Skeletal muscle tissue (tissue), 4 donors: ENCODE data around the gene ABLIM2. TPM values are rescaled to one million over a fixed set of nuclear protein-coding genes. Genes with fewer than 3 reads are reported as not detected.

ENCODE experiments used
- H3K27ac ChIP-seq: one replicate; pipeline ENCODE4 v1.7.0; 2013; ENCODE audit warnings: mild to moderate bottlenecking, low read depth, low read length, inconsistent platforms
- H3K27me3 ChIP-seq, 3 donors: one replicate each; pipeline ENCODE4 v1.7.0; 2013; ENCODE audit warnings: low read length in 3 of 3; ENCODE audit not compliant: control insufficient read depth in 3 of 3, insufficient read depth in 3 of 3
- H3K36me3 ChIP-seq, 3 donors: one replicate each; pipeline ENCODE4 v1.7.0; 2013; ENCODE audit warnings: low read length in 3 of 3; ENCODE audit not compliant: control insufficient read depth in 3 of 3, insufficient read depth in 3 of 3
- H3K4me1 ChIP-seq, 3 donors: one replicate each; pipeline ENCODE4 v1.7.0; 2013; ENCODE audit warnings: low read length in 3 of 3, mild to moderate bottlenecking in 3 of 3; ENCODE audit not compliant: control insufficient read depth in 3 of 3, insufficient read depth in 3 of 3
- H3K4me3 ChIP-seq, 3 donors: one replicate each; pipeline ENCODE4 v1.7.0; 2013; ENCODE audit warnings: low read length in 3 of 3
- H3K9ac ChIP-seq, 3 donors: one replicate each; pipeline ENCODE4 v1.7.0; 2013; ENCODE audit warnings: low read length in 3 of 3, mild to moderate bottlenecking in 3 of 3, moderate library complexity in 2 of 3, low read depth in 1 of 3
- H3K9me3 ChIP-seq, 3 donors: one replicate each; pipeline ENCODE4 v1.7.0; 2013; ENCODE audit warnings: low read length in 3 of 3; ENCODE audit not compliant: control insufficient read depth in 3 of 3
- total RNA-seq: library from RNA; depleted of rRNA; stranded (reverse); fragments of >200 nt; gene quantifications from one replicate; pipeline ENCODE4 v1.2.3, GENCODE V29; 2014
- donor health status: Osteomylitis.

The ABLIM2 gene
- total RNA-seq, 1 donor from 2014 or later: 7.3 TPM

DNA sequence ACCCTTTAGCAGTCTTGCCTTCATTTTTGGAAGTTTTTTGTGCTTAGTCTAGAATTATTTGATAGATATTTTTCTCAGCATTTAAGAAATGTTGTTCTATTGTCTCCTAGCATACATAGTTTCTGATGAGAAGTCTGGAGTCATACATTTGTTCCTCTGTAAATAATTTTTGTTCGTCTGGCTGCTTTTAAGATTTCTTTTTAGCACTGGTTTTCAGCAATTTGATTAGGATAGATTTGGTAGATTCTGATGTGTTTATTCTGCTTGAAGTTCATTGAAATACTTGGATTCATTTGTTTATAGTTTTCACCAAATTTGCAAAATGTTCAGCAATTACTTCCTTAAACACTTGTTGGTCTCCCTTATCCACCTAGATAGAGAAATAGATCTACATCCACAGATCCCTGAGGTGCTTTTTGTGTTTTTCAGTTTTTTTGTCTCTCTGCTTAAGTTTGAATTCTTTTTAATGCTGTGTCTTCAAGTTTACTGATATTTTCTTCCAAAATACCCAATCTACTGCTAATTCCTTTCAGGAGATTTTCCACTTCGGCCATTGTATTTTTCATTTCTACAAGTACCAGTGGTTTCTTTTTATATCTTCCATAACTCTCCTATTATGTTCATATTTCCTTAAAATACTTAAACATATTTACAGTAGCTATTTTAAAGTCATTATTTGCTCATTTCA is 64.9 kb downstream of the ABLIM2 start:
- Histone ChIP-seq H3K9ac (no peak overlapping the region), H3K4me3 (no peak overlapping the region), H3K27ac (no peak overlapping the region), H3K4me1 (peaks cover 20 to 39% (median 36%) of the 10 kb centered on the region in 3 donors), H3K9me3 (no peaks in the 10 kb centered on the region), H3K36me3 (peaks cover 17 to 31% (median 18%) of the 10 kb centered on the region in 3 donors), H3K27me3 (no peaks in the 10 kb centered on the region)

DNA sequence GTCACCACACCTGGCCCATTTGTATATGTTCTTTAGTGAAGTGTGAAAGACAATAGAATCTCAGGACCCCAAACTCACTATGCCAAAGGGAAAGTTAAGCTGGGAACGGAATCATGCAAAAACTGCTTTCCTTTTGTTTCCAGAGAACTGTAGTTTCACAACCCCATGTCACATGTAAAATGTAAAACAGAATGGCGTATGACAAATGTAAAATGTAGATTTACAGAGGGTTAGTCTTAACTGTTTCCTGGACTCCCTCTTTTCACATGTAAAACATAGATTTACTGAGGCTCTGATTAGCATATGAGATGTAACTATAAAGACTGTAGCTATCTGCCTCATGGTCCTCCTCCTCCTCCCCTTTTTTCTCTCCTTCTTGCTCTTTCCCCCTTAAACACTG is 66.3 kb downstream of the ABLIM2 start:
- H3K27ac ChIP-seq: no peak overlapping the region
- no peak overlapping the region for H3K4me3 ChIP-seq
- H3K36me3 ChIP-seq: peaks cover 14 to 33% (median 22%) of the 10 kb centered on the region in 3 donors
- no peaks in the 10 kb centered on the region for H3K9me3 ChIP-seq
- H3K27me3 ChIP-seq: no peaks in the 10 kb centered on the region
- H3K9ac ChIP-seq: no peak overlapping the region
- H3K4me1 ChIP-seq: peaks cover 7 to 30% (median 29%) of the 10 kb centered on the region in 3 donors

DNA sequence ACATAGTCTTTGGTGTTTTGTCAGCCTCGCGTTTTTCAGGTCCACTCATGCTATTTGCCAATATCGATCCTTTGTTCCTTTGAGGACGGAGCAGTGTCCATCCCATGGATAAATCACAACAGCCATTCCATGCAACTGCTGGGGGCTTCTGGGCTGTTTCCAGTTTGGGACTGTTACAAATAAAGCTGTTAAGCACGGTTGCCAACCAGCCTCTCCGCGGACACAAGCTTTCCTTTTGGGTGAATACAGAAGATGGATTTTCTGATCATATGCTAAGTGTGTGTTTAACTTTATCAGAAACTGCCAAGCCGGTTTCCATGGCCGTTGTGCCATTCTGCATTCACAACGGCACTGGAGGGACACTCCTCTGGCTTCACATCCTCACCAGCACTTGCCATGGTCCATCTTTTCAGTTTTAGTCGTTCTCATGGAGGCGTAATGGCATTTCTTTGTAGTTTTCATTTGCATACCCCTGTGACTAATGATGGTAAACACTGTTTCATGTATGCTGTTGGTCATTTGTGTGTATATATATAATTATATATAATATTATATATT is 67.8 kb downstream of the ABLIM2 start:
- H3K36me3 ChIP-seq: peaks cover 6 to 18% (median 16%) of the 10 kb centered on the region in 3 donors

DNA sequence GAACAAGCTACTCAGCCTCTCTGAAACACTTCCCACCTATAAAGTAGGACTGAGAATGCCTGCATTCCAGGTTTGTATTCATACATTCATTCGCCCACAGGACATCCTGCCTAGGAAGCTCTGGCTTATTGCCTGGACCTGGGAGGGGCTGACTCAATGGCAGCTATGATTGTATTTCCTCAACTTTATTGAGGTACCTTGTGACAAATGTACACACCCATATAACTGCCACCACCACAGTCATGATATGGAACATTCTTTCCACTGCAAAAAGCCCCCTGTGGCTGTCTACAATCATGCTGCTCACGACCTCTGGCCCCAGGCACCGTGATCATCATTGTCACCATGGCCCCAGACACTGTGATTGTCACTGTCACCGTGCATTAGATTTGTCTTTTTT is 68.3 kb downstream of the ABLIM2 start:
- Histone ChIP-seq H3K27me3 (no peaks in the 10 kb centered on the region), H3K4me3 (no peak overlapping the region), H3K9ac (no peak overlapping the region), H3K4me1 (peaks cover 3 to 17% (median 12%) of the 10 kb centered on the region in 3 donors), H3K27ac (no peak overlapping the region), H3K9me3 (no peaks in the 10 kb centered on the region), H3K36me3 (peaks cover 2 to 14% (median 13%) of the 10 kb centered on the region in 3 donors)

More for the DNA sequence above, 67.8 kb downstream of the ABLIM2 start:
- Histone ChIP-seq H3K4me1 (peaks cover 3 to 20% (median 16%) of the 10 kb centered on the region in 3 donors), H3K4me3 (no peak overlapping the region), H3K27me3 (no peaks in the 10 kb centered on the region), H3K27ac (no peak overlapping the region), H3K9ac (no peak overlapping the region), H3K9me3 (no peaks in the 10 kb centered on the region)

DNA sequence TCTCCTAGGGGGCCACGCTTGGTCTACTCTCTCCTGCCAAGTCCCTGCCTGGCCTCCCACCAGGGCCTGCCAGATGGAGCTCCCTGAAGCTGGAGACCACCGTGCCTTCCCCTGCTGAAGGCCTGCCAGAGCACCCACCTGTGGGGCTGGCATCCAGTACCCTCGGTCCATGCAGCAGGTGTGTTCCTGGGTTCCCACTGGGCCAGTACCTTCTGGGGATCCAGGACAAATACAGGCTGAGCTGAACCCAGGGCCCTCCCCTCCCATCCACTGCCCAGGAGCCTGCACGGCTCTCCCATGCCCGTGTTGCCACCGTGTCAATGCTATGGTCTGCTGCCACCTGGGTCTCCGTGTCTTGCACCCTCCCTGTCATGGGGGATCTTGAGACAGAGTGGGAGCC is 68.8 kb downstream of the ABLIM2 start:
- peaks cover 4 to 10% (median 10%) of the 10 kb centered on the region in 3 donors for H3K36me3 ChIP-seq
- H3K27ac ChIP-seq: no peak overlapping the region
- H3K9ac ChIP-seq: no peak overlapping the region
- H3K4me1 ChIP-seq: peaks cover 3 to 17% (median 12%) of the 10 kb centered on the region in 3 donors
- H3K4me3 ChIP-seq: no peak overlapping the region
- no peaks in the 10 kb centered on the region for H3K27me3 ChIP-seq
- H3K9me3 ChIP-seq: no peaks in the 10 kb centered on the region

DNA sequence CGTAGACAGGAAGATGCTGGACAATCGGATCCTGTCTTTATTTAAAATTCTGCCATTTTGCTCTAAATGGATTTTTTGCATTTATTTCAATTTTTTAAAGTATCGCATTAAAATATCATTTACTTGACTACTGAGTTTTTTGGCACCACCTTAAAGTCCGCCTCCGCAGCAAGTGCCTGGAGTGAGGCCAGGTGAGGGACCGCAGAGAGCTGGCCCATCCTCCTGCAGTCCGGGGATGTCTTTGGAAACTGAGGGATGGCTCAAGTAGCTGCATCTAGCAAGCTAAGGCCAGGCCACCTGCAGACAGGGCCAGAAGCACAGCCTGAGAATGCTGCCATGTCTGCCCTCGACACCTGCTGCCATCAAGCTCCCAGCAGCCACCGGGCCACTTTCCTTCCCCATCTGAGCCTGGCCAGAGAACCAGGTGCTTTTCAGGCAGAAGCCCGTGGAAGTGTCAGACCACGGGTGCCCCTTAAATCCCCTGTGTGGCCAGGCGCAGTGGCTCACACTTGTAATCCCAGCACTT is 69.6 kb downstream of the ABLIM2 start:
- Histone ChIP-seq H3K4me1 (peaks cover 3 to 17% (median 12%) of the 10 kb centered on the region in 3 donors), H3K36me3 (peaks cover 4 to 11% (median 4%) of the 10 kb centered on the region in 3 donors), H3K9me3 (no peaks in the 10 kb centered on the region), H3K27ac (no peak overlapping the region), H3K9ac (no peak overlapping the region), H3K4me3 (no peak overlapping the region), H3K27me3 (no peaks in the 10 kb centered on the region)

DNA sequence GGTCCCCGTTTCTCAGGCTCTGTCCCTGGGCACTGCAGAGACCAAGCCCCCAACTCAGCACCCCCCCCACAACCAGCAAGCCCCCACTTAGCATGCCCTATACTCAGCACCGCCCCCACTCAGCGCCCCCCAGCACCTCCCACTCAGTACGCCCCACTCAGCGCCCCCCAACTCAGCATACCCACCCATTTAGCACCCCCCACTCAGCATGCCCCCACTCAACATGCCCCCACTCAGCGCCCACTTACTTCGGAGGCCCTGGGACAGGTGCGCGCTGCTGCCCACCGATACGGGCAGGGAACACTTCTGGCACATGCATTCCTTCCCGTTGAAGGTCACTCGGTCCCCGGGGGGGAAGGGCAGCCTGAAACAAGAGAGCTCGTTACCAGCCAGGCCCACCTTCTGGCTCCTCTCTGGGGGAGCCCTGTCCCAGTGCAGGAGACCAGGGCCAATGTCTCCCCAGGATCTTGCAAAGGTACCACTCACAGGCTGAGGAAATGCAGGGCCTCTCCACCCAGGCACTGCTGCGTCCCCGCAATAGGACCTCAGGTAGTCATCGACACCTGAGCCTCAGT is 70.6 kb downstream of the ABLIM2 start:
- Histone ChIP-seq H3K4me1 (peaks cover 3 to 19% (median 12%) of the 10 kb centered on the region in 3 donors), H3K9me3 (no peaks in the 10 kb centered on the region), H3K27ac (no peak overlapping the region), H3K4me3 (peak overlapping the region in 1 of 3 donors; percentile 13), H3K36me3 (peaks cover 10 to 17% (median 10%) of the 10 kb centered on the region in 3 donors), H3K27me3 (no peaks in the 10 kb centered on the region), H3K9ac (peak overlapping the region in 1 of 3 donors; percentile 16)

DNA sequence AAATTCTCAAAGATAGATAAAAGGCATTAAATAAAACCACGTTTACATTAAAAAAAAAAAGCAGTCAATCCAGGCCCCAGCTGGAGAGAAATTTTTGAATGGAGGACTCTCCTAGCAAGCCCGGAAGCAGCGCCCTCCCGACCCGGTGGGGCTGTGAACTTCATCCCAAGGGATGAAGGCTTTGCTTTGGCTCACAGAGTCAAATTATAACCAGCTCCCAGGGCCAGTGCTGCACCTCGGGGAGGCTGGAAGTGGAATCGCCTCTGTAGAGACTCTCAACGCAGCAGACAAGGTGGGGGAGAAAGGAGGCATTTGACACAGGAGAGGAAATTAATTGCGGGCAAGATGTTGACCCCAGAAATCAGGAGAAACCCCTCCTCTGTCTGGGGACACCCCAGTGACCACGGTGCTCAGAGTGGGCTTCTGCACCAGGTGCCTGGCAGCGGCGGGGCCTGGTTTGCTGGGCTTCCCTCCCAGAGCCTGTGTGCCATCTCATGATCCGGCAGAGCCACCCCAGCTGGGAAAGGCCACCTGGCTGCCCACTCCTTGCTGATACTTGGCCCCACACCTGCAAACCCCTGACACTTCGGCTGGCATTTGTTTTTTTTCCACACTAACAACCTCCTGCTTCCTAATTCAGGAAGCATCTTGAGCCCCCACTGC is 71.7 kb downstream of the ABLIM2 start:
- H3K4me3 ChIP-seq: no peak overlapping the region
- H3K27ac ChIP-seq: no peak overlapping the region
- H3K9ac ChIP-seq: peak overlapping the region in 1 of 3 donors; percentile 33
- peaks cover 11 to 20% (median 16%) of the 10 kb centered on the region in 3 donors for H3K36me3 ChIP-seq
- H3K27me3 ChIP-seq: no peaks in the 10 kb centered on the region
- peaks cover 3 to 30% (median 12%) of the 10 kb centered on the region in 3 donors for H3K4me1 ChIP-seq
- no peaks in the 10 kb centered on the region for H3K9me3 ChIP-seq

DNA sequence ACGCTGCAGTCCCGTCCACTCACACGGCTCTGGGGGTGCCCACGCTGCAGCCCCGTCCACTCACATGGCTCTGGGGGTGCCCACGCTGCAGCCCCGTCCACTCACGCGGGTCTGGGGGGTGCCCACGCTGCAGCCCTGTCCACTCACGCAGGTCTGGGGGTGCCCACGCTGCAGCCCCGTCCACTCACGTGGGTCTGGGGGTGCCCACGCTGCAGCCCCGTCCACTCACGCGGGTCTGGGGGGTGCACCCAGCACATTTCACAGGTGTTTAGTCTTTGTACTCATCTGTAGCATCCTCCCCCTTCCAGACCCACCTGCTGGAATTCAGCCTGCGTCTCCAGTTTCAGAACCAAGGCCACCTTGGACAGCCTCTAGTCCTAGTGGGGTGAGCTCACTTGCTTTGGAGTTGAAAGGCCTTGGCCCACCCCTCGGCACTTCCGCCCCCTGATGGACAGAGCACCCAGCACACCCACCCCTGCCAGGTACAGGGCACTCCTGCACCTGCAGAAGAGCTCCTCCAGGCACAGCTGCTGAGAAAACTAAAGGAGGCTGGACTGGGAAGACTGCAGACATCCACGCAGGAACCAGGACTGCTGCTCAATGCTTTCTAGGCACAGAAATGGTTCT is 73.0 kb downstream of the ABLIM2 start:
- Histone ChIP-seq H3K9ac (peak overlapping the region in 1 of 3 donors; percentile 3), H3K36me3 (peaks cover 15 to 26% (median 23%) of the 10 kb centered on the region in 3 donors), H3K9me3 (no peaks in the 10 kb centered on the region), H3K27me3 (no peaks in the 10 kb centered on the region), H3K27ac (no peak overlapping the region), H3K4me1 (peaks cover 6 to 43% (median 24%) of the 10 kb centered on the region in 3 donors), H3K4me3 (no peak overlapping the region)
